MCF 10A (cell line): ENCODE data around the gene DBNDD2. TPM values are rescaled to one million over a fixed set of nuclear protein-coding genes. Genes with fewer than 3 reads are reported as not detected.

Experiments used
- BruUV-seq: library from RNA; stranded (reverse); fragments of 400-500 nt; replicated peaks from 2 replicates; lab custom pipeline; 2021; lab: Mats Ljungman, UMichigan
- CTCF ChIA-PET: fragments of 300-600 bp; sonication (Branson Sonifier 250); formaldehyde crosslinking; extraction: SDS; loops from one replicate; lab custom pipeline; 2021; ENCODE audit warnings: antibody characterized with exemption, inconsistent platforms; lab: Yijun Ruan, JAX
- POLR2A ChIA-PET: fragments of 300-600, 350-650 bp; sonication (Branson Sonifier 250); formaldehyde crosslinking; extraction: SDS; loops from one replicate; lab custom pipeline; 2020; ENCODE audit warnings: antibody characterized with exemption, inconsistent platforms; lab: Yijun Ruan, JAX
- DNase-seq: peaks from one replicate; pipeline ENCODE4 v3.0.0-alpha.2; 2018; ENCODE audit not compliant: unreplicated experiment
- H3K27ac Mint-ChIP-seq: one replicate; pipeline ENCODE4 v1.8.0; 2022; ENCODE audit warnings: mild to moderate bottlenecking, low read depth, mixed read lengths; ENCODE audit not compliant: unreplicated experiment
- H3K27me3 Mint-ChIP-seq: one replicate; pipeline ENCODE4 v1.8.0; 2022; ENCODE audit warnings: mixed read lengths; ENCODE audit not compliant: insufficient read depth, unreplicated experiment
- H3K36me3 Mint-ChIP-seq: one replicate; pipeline ENCODE4 v1.8.0; 2022; ENCODE audit warnings: mild to moderate bottlenecking, moderate library complexity, mixed read lengths; ENCODE audit not compliant: insufficient read depth, unreplicated experiment
- H3K4me1 Mint-ChIP-seq: one replicate; pipeline ENCODE4 v1.8.0; 2022; ENCODE audit warnings: mixed read lengths; ENCODE audit not compliant: insufficient read depth, unreplicated experiment
- H3K4me3 Mint-ChIP-seq: one replicate; pipeline ENCODE4 v1.8.0; 2022; ENCODE audit warnings: mild to moderate bottlenecking, moderate library complexity, mixed read lengths; ENCODE audit not compliant: unreplicated experiment
- H3K9me3 Mint-ChIP-seq: one replicate; pipeline ENCODE4 v1.8.0; 2022; ENCODE audit warnings: mixed read lengths; ENCODE audit not compliant: unreplicated experiment
- CTCF ChIP-seq: fragments of 200-600 bp; IDR thresholded peaks from one replicate; pipeline ENCODE4 v1.8.0; 2022; ENCODE audit warnings: antibody characterized with exemption, mild to moderate bottlenecking; ENCODE audit not compliant: unreplicated experiment
- intact Hi-C: fragments of 100-400 bp; cut with micrococcal nuclease; formaldehyde crosslinking; loops from 2 replicates; pipeline ENCODE4 v1.14.1; 2022
- total RNA-seq: library from RNA; stranded (reverse); gene quantifications from 2 replicates; pipeline ENCODE4 v1.2.3, GENCODE V29; 2022

Gene DBNDD2
- total RNA-seq, 1 experiment from 2014 or later: 9.1 TPM

DNA sequence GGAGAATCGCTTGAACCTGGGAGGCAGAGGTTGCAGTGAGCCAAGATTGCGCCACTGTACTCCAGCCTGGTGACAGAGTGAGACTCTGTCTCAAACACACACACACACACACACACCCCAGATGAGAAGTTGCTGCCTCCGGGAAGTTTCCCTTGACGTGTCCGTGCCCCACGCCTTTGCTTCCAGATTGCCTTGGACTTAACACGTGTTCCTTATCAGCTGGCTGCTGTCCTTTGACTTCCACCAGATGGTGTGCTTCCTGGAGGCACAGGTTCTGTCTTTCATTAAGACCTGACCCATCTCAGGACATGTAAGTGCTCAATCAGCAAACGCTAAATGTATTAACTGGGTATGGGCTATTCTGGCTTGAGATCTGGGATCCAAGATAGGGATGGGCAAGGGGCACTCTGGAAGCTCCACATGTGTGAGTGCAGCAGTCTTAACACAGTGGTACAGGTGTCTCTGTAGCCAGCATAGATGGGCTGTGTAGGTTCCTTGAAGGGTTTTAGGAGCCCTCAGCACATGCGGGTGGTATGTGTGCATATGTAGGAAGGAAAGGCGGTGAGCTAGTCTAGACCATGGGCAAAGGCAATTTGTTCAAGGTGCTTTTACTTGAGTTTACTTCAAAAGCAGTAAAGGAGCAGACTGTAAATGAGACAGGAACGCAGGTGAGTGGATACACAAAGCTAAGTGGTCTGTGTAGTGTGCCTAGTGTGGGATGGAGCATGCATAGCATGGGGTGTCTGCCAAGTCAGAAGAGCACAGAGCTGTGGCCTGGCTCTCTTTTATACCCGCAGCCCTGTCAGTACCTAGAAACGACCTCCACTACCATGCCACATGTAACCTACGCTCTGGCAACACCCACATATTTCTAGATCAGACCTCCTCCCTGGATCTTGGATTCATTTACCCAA lies 19.4 kb downstream of the DBNDD2 start:
- ChIA-PET CTCF (interaction anchor here (0.5 to 4.4 kb wide), 9 partner anchors 8 to 343 kb away, joined by 3 to 15 read pairs (median 4); no protein-coding TSS in a partner anchor), POLR2A (interaction anchor here (0.6 to 4.3 kb wide), 6 partner anchors 10 to 145 kb away, joined by 3 to 21 read pairs (median 4); partner anchors contain the start of gene PIGT)
- H3K4me3 Mint-ChIP-seq: no peak overlapping the region
- DNase-seq: no peak
- no peaks in the 10 kb centered on the region for H3K9me3 Mint-ChIP-seq
- BruUV-seq: no TSS peak
- no peak overlapping the region for H3K27ac Mint-ChIP-seq
- intact Hi-C loops: no loop called here
- peaks cover 21% of the 10 kb centered on the region for H3K36me3 Mint-ChIP-seq
- no peak for TF ChIP-seq CTCF
- no peaks in the 10 kb centered on the region for H3K27me3 Mint-ChIP-seq
- H3K4me1 Mint-ChIP-seq: no peaks in the 10 kb centered on the region

GRCh38 chr20:45429618-45430017 lies 21.5 kb downstream of the DBNDD2 start:
- H3K4me3 Mint-ChIP-seq: no peak overlapping the region
- H3K36me3 Mint-ChIP-seq: peaks cover under 1% of the 10 kb centered on the region
- no peaks in the 10 kb centered on the region for H3K4me1 Mint-ChIP-seq
- H3K27me3 Mint-ChIP-seq: no peaks in the 10 kb centered on the region
- ChIA-PET CTCF (interaction anchor here (0.5 to 4.4 kb wide), 10 partner anchors 8 to 341 kb away, joined by 3 to 17 read pairs (median 4); partner anchors contain the start of gene SYS1), POLR2A (interaction anchor here (1.4 to 4.3 kb wide), 2 partner anchors 13 to 82 kb away, joined by 4 to 21 read pairs; partner anchors contain the start of genes PIGT and SDC4)
- DNase-seq: no peak
- H3K9me3 Mint-ChIP-seq: no peaks in the 10 kb centered on the region
- TF ChIP-seq CTCF: no peak
- no TSS peak for BruUV-seq
- intact Hi-C loops: loop anchor here (10.0 kb wide), 1 partner anchor 385 kb away; no protein-coding TSS in a partner anchor
- H3K27ac Mint-ChIP-seq: no peak overlapping the region

GRCh38 chr20:45432294-45432693 lies 24.2 kb downstream of the DBNDD2 start:
- intact Hi-C loops: loop anchor here (10.0 kb wide), 1 partner anchor 387 kb away; no protein-coding TSS in a partner anchor

More at GRCh38 chr20:45432294-45432693, 24.2 kb downstream of the DBNDD2 start:
- no peaks in the 10 kb centered on the region for H3K4me1 Mint-ChIP-seq
- no peak overlapping the region for H3K4me3 Mint-ChIP-seq
- no TSS peak for BruUV-seq
- ChIA-PET POLR2A (interaction anchor here (0.6 to 4.3 kb wide), 2 partner anchors 16 to 36 kb away, joined by 3 to 21 read pairs; partner anchors contain the start of gene PIGT), CTCF (interaction anchor here (0.6 to 1.1 kb wide), 5 partner anchors 19 to 180 kb away, joined by 3 to 5 read pairs (median 3); no protein-coding TSS in a partner anchor)
- no peaks in the 10 kb centered on the region for H3K27me3 Mint-ChIP-seq
- DNase-seq: no peak
- no peaks in the 10 kb centered on the region for H3K9me3 Mint-ChIP-seq
- no peak for TF ChIP-seq CTCF
- no peak overlapping the region for H3K27ac Mint-ChIP-seq
- no peaks in the 10 kb centered on the region for H3K36me3 Mint-ChIP-seq
